ENCODE data around the gene CDC42EP1. TPM values are rescaled to one million over a fixed set of nuclear protein-coding genes. Genes with fewer than 3 reads are reported as not detected.
"Not testable (repeated sequence)": the region's sequence is repeated elsewhere in the genome, so short reads cannot be mapped to it uniquely, and the experiment has no call there.

Gene CDC42EP1
- total RNA-seq, 1 experiment from 2014 or later = 95.3 TPM

DNA sequence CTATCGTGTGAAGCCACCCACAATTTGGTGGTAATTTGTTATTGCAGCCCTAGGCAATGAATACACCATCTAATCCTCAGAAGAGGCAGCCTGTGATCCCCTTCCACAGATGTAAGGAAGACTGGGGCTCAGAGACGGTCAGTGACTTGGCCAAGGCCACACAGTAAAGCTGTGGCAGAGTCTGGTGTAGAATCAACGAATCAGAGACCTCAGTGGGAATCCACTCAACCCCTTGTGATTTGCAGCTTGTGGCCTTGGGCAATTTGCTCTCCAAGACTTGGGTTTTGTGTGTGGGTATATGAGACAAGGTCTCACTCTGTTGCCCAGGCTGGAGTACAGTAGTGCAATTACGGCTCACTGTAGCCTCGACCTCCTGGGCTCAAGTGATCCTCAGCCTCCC, 17.7 kb downstream of the CDC42EP1 start:
- DNase-seq (ENCODE audit: low read depth) = no peak

DNA sequence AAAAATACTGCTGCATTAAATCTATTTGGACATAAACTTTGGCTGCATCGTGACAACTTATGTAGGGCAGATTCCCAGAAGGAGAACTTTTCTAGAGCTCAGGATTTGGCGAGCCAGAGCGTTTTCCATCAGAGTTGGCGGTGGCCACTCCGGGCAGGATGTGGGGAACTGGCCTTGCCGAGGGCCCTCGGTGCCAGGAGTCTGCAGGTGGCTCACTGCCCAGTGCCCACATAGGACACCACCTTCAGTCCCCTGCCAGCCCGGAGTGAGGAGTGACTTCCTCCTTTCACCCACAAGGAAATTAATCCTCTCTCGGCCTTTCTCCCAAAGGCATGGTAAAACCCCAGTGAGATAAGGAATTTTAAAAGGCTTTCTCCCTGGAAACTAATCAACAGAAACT, 21.2 kb downstream of the CDC42EP1 start:
- no peak for DNase-seq (ENCODE audit: low read depth)

DNA sequence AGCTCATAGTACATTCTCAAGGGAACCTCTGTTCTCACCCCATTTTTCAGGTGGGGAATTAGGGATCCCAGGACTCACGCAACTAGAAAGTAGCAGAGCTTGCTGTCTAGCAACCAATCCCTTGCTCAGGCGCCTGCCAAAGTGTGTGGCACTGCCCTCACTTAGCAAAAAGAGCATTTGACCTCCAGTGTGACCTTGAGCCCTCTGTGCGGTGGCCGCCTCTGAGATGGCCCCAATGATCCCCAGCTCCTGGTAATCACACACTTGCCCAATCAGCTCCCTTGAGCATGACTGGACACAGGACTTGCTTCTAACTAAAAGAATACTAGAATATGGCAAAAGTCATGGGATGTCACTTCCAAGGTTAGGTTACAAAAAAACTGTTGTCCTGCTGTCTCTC, 22.2 kb downstream of the CDC42EP1 start:
- DNase-seq (ENCODE audit: low read depth) = no peak

DNA sequence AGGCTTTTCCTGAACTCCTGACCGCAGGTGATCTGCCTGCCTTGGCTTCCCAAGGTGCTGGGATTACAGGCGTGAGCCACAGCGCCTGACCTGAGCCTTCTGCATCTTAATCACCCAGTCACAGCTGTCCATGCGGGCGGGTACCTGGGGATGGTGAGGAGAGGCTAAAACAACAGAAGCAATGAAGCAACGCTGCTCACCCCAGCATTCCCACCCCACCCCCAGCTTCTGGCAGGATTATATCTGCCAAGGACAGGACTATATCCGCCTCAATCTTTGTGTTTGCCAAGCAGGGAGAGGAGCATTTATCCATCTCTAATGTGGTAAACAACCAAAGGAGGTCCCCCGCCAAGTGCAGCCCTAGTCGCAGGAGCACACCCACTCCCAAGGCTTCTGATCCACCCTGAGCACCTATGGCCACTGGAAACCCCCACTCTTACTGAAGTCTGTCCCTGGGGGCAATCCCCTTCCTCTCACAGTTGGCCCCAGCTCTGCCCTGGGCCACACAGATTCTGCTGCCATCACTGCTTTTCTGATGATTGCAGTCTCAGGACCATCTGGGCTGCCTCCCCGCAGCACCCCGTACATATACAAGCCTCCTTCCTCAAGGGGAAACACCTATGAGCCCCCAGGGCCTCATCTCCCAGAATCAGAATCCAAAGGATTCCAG, 28.4 kb downstream of the CDC42EP1 start:
- no peak for DNase-seq (ENCODE audit: low read depth)

DNA sequence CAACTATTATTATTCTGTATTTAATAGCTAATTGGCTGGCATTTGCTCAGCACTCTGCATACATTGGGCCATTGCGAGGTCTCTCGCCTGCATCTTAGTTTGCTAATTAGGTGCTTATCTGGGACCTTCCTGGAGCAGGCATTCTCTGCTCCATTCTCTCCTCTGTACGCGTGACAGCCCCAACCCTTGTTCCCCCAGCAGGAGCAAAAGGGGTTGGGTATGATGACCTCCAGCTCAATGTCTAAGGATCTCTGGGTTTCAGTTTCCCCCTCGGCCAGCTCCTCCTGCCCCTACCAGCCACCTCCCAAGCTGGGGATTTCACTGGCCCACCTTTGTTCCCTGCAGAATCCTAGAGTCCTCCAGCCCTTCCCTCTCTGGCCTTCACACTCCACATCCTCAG, 29.4 kb downstream of the CDC42EP1 start:
- DNase-seq (ENCODE audit: low read depth) = no peak

DNA sequence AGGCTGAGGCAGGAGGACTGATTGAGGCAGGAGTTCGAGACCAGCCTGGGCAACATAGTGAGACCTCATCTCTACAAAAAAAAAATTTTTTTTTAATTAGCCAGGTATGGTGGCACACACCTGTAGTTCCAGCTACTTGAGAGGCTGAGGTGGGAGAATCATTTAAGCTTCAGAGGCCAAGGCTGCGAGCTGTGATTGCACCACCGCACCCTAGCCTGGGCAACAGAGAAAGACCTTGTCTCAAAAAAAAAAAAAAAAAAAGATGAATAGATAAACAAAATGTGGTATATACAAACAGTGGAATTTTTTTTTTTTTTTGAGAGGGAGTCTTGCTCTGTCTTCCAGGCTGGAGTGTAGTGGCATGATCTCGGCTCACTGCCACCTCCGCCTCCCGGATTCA, 30.8 kb downstream of the CDC42EP1 start:
- DNase-seq (ENCODE audit: low read depth) = not testable (repeated sequence)

DNA sequence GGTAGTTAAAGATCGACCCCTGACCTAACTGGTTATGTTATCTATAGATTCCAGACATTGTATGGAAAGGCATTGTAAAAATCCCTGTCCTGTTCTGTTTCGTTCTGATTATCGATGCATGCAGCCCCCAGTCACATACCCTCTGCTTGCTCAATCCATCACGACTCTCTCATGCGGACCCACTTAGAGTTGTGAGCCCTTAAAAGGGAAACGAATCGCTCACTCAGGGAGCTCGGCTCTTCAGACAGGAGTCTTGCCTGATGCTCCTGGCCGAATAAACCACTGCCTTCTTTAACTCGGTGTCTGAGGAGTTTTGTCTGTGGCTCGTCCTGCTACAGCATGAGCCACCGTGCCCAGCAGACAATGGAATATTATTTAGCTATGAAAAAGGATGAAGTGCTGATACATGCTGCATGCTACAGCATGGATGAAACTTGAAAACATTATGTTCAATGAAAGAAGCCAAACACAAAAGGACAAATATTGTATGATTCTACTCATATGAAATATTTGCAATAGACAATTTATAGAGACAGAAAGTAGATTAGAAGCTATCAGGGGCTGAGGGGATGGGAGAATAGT, 31.6 kb downstream of the CDC42EP1 start:
- DNase-seq (ENCODE audit: low read depth) = no peak

DNA sequence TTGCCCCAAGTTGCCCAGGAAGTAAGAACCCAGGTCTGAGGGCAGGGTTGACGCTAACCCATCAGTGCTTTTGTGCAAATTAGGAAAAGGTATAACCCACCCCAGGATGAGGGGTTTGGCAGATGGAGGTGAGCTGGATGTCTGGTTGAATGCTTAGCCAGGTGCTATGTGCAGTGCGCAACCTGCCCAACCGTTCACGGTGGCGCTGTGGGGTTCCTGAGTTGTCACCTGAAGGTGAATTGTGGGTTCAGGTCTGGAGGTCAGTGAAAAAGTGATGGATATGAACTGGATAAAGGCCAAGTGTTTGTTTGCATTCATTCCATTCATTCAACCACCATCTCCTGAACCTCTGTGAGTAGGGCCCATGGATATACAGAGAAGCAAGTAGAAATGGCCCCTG, 34.0 kb downstream of the CDC42EP1 start:
- no peak for DNase-seq (ENCODE audit: low read depth)

DNA sequence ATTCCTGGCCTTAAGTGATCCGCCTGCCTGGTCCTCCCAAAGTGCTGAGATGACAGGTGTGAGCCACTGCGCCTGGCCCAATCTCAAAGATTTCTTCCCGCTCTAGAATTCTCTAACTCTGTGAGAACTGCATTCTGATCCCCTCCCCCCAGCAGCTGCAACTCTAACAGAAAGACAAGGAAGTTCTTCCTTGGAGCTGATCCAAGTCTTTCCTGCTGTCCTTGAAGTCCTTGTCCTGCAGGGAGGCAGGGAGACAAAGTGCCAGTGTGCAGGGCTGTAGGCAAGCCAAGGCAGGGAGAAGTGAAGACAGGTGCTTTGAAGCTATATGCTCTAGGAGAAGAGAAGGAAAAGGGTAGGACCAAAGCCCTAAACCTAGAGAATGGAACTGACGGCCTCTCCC, 38.9 kb downstream of the CDC42EP1 start:
- DNase-seq (ENCODE audit: low read depth) = no peak

DNA sequence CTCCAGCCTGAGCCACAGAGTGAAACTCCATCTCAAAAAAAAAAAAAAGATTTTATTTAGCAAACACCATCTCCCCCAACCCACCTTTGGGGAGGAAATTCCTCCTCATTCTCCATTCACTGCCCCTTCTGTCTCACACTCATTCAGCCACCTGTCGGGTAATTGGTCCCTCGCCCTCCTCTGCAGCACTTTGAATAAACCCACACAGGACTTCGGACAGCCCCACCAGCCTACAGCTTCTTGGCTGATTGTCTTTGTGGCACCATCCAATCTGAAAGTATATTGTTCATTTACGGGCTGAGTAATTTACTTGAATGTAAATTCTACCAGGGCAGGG, 40.9 kb downstream of the CDC42EP1 start:
- no peak for DNase-seq (ENCODE audit: low read depth)

DNA sequence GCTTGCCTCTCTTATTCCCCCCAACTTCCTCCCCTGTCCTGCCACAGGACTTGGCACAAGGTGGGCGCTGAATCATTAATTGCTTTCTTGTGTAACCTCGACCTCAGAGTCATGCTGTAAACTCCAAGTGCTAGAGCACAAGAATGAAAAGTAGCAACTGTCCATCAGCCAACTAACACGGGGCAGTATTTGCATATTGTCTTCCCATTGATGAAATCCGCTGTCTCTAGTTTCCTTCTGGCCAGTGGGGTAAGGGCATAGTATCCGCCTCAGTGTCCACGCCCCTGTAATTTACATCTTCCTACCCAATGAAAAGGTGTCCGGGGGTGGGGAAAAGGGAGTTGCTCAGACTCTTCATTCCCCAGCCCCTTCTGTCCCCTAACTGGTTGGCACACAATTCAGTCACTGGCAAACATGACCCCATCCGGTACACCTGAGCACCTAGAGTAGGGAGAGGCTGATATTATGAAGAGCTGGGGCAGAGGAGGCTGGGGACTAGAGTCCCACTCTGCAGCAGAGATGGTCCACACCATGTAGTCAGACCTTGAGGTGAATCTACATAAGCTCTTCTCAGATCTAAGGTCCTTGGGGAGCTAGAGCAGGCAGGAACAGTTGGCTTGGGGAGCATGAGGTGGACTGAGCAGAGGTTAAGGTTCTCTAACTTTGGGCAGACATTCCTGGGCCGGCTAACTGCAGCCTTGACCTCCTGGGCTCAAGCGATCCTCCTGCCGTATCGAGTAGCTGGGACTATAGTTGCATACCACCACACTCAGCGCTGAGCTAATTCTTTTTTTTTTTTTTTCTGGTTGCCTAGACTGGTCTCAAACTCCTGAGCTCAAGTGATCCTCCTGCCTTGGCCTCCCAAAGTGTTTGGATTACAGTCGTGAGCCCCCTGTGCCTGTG, 41.5 kb downstream of the CDC42EP1 start:
- DNase-seq (ENCODE audit: low read depth) = peak; percentile 58

DNA sequence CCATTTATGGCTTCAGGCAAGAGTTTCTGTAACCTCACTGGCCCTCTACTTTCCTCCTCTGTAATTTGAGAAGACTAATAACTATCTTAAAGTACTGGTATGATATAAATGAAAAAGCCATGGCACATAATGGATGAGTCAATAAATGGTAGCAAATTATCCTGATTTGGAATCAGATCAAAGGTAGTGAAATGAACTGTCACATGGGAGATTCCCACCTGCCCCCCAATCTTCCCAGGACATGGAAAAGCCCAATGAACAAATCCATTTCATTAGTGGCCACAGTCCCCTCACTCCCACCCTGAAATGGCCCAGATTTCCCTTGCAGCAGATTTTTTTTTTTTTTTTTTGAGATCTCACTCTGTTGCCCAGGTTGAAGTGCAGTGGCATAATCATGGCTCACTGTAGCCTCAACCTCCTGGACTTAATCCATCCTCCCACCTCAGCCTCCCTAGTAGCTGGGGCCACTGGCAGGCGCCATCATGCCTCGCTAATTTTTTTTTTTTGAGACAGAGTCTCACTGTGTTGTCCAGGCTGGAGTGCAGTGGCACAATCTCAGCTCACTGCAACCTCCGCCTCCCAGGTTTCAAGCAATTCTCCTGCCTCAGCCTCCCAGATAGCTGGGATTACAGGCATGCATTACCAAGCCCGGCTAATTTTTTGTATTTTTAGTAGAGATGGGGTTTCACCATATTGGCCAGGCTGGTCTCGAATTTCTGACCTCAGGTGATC, 42.4 kb downstream of the CDC42EP1 start:
- DNase-seq (ENCODE audit: low read depth) = not testable (repeated sequence)

DNA sequence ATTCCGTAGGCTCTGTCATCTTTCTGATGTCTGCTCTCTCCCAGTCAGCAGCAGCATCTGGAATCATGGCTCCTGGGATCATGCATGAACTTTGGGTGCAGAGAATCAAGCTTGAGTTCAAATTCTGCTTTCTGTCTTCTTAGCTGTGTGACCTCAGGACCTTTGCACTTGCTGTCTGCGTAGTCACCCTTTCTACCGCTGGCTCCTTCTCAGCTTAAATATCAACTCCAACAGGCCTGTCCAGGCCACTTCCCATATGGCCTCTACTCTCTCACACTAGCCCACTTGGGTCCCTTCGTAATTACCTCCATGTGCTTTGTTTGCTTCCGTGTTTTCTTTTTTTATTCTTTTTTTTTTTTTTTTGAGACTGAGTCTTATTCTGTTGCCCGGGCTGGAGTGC, 43.8 kb downstream of the CDC42EP1 start:
- no peak for DNase-seq (ENCODE audit: low read depth)

DNA sequence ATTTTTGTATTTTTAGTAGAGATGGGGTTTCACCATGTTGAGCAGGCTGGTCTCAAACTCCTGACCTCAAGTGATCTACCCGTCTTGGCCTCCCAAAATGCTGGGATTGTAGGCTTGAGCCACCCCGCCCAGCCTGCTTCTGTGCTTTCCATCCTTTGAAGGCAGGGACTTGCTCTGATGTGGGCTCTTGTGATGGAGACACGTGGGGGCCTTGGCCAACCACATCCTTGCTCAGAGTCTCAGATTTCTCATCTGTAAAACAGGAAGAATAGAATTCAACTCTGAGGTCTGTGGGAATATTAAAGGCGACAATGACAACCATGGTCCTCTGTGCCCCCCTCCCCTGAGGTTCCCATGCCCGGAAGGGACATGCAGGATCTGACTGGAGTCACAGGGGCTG, 44.6 kb downstream of the CDC42EP1 start:
- peak; percentile 15 for DNase-seq (ENCODE audit: low read depth)

DNA sequence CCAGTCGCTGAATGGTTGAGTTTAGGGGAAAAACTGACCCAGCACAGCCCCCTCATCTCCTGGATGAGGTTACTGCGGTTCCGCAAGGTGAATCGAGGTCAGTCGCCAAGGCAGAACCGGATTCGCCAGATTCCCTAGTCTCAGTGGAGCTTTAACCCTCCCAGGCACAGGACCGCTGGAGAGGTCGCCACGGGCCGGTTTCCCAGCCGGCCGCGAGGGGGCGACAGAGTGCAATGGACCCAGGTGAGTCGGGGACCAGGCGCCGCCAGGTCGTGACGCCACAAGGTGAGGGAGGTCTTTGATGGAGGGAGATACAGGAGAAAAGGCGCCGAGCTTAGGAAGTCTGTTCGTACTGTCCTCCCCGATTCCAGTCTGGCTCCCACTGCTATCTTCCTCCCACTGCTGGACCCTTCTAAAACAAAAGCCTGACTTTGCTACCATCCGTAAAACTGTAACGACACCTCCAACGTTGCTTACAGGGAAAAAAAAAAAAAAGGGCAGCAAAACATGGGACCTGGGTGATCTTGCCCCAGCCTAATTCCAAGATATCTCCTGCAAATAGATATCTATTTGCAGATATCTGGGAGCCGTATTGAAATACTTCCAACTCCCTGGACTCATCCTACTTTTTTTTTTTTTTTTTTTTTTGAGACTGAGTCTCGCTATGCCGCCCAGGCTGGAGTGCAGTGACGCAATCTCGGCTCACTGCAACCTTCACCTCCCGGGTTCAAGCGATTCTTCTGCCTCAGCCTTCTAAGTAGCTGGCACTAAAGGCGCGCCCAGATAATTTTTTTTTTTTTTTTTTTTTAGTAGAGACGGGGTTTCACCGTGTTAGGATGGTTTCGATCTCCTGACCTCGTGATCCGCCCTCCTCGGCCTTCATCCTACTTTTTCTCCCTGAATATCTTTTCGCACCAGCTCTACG, 47.0 kb downstream of the CDC42EP1 start:
- DNase-seq (ENCODE audit: low read depth) = peak; percentile 56

DNA sequence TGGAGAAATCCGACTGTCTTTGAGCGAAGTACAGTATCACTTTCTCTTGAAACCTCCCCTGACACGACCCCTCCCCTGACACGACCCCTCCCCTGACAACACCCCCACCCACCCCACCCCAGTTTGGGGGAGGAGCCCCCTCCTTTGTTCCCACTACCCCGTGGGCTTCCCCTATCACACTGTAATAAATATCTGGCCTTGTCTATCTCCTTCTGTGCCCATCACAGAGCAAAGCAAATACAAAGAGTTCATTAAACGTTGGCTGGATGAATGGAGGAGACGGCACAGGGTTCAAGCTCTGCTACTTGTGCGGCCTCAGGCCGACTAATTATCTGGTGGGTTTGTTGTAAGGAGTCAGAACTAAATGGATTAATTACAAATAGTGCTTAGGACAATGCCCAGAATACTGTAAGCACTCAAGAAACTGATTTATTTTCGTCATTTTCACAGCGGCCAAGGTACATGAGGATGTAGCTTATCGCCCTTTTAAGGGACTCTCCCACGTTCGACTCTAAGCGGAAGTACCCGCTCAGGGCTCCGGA, 47.7 kb downstream of the CDC42EP1 start:
- DNase-seq (ENCODE audit: low read depth) = no peak

DNA sequence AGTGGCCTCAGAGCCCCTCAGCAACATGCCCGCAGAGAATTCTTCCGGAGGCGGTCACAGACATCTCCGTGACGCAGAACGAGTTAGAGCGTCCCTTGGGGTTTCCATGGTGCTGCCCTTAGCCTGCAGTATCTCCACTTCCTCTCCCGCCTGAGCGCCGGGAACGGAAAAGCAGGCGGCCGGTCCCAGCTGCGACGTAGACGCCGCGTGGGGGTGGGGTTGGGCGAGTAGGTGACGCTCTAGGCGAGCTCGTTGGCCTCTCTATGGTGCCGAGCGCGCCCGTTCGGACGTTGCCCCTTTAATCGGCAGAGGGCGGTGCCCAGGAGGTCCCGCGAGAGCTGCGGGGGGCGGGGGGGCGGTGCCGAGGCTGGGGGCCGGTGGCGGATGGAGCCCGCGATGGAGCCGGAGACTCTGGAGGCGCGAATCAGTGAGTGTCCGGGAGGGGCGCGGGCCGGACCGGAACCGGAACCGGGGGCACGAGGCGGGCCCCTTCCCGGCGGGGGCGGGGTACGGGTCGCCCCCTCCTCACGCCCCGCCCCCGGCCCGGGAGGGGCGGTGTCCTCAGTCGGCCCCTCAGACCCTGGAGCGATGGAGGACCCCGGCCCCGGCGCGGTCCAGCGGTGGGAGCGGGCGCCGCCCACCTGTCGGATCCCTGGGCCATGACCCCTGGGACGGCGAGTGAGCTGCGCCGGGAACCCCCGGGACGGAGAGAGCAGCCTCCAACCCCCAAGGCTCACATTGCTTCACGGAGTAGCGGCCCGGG, 48.4 kb downstream of the CDC42EP1 start, which contains the start of gene GGA1:
Gene GGA1, plus strand, starts transcription at position 358 of the 763 bp plus-strand sequence. Its CDS starts 27 bp downstream, at position 385.
- DNase-seq (ENCODE audit: low read depth) = peak; percentile 97

DNA sequence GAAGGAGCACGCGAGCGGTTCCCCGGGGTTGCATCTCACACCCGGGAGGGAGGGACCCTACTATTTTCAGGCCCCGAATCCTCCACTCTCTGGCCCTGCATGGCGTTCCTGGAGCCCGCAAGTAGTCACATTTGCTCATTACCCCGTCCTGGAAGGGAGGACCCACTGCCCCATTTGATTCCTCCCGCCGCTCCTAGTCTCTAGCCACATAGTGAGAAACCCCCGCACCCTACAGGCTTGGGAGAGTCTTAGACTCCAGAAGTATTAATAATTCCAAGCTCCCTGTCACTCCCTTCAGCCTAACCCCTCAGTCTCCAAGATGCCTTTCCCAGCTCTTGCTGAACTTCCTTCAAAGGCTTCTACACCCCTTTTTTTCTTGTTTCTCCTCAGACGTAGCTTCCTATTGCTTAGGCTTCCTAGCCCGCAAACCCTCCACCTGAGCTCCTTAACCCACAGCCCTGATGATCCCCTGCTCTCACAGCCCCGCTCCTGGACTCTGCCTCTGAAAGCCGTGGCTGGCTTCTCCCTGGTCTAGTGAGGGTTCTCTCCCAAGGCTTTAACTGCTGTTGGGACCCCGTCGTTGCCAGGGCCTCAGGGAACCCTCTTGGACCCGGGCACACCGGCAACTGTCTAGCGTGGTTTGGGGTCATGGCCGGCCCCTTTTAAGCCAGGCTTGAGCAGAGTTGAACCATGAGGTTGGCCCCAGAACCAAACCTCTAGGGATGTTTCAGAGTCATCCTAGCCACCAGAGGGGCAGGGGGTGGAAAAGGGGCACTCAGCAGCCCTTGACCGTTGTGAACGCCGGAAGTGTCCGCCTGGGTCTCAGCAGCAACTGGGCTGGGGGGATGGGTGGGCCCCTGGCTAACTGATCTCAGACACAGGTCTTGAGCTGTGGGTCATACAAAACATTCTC, 49.2 kb downstream of the CDC42EP1 start:
- no peak for DNase-seq (ENCODE audit: low read depth)

DNA sequence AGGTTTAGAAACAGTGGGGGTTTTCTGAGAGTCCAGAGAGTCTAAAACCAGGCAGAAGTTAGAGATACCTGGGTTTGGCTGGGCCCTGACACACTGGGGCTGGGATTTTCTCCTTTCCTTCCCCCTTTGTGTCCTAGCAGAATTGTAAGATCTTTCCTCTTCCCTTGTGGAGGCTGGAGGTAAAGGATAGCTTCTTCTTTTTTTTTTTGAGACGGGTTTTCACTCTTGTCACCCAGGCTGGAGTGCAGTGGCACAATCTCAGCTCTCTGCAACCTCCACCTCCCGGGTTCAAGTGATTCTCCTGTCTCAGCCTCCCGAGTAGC, 49.8 kb downstream of the CDC42EP1 start:
- DNase-seq (ENCODE audit: low read depth) = not testable (repeated sequence)
